DMS114 treated with DMSO at 0.1 percent for 48 hours (cell line): Measurements from ENCODE around the gene NDUFS2.

Experiments used
- DNase-seq: peaks from one replicate; lab custom pipeline; 2025; ENCODE audit not compliant: unreplicated experiment; lab: John Stamatoyannopoulos, UW

The NDUFS2 gene

DNA sequence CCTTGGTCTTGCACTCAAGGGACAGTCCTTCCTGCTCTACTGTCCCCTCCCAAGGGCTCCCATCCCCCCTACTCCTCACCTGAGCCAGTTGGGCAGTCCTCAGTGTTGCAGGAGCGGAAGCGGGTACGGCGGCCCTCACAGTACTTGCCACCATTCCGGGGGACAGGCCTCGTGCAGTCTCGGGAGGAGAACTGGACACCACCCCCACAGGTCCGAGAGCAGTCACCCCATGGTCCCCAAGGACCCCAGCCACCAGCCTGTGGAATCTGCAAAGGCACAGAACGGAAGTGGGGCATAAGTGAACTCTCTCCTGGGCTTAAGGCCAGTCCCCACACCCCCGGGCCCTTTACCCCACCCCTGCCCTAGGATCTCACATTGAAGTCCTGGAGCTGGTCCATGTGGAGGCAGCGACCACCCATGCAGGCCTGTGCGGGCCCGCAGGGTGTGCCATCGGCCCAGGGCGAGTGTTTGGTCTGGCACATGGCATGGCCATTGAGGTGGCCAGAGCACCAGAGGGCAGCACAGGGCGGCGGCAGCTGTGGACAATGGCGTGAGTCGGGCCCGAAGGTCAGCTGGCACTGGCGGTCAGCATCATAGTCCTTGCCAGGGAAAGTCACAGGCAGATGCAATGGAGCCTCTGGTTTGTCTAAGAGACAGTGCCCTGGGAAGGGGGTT, 8.5 kb upstream of the NDUFS2 start:
- DNase-seq: no peak

DNA sequence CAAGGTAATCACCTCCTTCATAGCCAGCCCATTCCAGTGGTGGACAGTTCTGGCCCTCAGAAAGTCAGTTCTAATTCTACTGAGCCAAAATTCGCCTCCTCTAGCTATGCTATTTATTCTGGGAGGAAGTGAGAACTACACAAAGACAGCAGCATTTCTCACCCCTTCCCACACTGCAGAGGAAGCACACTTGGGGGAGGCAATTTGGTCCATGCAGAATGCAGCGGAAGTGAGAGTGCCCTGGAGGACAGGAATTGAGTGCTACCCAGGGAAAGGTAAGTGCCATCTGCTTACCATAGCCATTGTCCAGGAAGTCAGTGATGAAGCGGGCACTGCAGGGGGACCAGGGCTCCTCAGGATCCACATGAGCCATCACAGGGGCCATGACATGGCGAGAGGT, 7.0 kb upstream of the NDUFS2 start:
- DNase-seq: no peak

DNA sequence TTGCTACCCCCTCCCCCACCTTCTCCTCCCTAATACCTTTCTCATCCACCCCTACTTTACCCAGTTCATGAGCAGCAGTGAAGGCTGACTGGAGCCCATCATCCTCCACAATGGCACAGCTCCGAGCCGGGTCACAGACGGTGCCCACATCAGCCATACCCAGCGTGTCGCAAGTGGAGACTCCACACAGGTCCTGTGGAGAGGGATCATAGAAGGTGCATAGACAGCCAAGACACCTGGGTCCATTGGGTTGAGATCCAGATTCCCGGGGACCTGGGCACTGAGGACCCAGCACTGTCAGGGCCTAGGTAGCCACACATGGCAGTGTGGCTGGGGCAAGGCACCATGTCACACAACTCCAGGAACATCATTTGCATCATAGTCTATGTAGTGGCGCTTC, 6.1 kb upstream of the NDUFS2 start:
- DNase-seq: no peak

DNA sequence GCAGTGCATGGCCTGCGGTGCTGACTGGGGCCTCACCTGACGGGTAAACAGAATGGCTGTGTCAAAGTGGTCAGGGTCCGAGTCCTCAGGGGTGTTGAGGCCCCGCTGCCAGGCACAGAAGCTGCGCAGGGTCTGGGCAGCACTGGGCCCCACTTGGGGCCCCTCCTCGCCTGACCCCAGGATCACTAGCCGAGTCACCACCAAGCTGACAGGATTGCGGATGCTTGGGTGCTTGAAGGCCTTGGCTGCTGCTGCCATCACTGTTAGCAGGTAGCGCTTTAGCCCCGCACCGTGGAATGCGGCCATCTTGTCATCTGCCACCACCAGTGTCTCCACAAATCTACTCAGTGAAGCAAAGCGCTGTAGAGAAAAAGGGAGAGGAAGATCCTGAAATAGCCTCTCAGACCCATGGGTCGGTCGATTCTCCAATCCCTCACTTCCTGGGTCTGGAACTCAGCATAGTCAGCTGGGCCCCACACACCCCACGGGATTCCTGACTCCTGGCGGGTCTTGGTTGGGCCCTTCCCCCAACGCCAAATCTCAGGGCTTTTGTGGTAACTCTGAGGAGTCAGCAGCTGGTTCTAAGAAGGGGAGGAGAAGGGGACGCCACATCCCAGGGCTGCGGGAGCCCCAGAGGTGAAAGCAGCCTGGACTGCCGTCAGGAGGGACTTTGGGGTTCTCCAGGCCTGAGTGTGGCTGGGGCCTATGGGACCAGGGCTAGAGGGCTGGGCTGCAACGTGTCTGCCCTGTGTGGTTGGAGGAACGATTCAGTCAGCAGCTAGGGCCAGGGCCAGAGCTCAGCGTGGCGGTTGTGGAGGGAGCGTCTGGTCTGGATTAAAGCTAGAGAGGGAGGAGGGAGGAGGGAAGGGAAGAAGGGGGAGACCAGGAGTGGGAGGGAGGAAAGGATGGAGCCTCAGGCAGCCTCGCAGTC, 5.4 kb upstream of the NDUFS2 start:
- no peak for DNase-seq

DNA sequence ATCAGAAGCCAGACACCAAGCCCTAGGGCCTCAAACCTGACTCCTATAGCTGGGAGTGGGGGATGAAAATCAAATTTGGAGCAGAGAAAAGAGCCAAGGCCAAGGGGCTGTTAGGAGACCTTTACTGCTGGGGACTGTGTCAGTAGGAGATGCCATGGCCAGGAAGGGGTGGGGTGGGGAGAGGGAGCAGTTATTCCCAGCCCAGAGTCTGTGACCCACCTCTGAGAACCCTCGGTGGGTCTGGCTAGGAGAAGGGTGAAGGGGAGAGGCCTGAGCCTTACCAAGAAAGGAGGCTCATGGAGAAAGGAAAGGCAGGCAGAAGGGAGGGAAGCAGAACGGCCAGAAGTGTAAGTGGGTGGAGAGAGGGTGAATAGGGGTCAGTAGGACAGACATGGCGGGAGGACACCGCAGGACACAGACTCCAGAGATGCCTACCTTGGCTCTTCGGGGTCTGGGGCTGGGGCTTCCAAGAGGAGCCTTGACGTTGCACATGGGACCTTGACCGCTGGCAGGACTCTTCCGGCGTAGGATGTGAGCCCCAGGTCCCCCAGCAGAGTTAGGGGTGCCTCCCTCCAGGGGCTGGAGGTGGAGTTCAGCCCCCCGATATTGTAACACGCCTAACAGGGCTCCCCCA, 4.5 kb upstream of the NDUFS2 start:
- no peak for DNase-seq

DNA sequence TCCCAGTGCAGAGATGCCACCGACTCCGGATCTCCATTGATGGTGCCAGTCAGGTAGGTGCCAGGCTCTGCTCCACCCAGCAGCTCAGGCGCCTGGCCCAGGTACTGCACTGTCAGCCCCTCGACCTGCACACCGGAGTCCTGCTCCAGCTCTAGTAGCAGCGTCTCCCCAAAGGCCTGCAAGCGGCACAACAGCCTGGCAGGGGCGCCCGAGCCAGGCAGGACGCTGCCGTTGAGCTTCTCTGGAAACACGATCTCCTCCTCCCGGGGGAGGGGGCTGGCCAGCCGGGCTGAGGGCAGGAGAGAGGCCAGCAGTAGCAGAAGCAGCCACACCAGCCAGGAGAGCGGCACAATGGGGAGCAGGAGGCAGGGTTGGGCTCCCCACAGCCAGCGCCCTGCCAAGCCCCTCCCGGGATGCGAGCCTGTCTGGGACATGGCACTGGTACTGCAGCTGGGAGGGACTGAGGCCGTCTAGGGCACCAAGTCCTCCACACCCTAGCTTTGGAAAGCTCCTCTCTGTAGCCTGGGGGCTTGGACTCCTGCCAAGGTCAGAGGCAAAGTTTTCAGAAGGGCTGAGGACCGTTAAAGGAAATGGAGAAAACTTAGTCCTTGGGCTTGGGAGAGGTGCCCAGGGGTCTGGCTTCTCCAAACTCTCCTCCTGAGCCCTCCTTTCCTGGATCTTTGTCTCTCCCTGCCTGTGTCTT, 3.8 kb upstream of the NDUFS2 start:
- DNase-seq: no peak

DNA sequence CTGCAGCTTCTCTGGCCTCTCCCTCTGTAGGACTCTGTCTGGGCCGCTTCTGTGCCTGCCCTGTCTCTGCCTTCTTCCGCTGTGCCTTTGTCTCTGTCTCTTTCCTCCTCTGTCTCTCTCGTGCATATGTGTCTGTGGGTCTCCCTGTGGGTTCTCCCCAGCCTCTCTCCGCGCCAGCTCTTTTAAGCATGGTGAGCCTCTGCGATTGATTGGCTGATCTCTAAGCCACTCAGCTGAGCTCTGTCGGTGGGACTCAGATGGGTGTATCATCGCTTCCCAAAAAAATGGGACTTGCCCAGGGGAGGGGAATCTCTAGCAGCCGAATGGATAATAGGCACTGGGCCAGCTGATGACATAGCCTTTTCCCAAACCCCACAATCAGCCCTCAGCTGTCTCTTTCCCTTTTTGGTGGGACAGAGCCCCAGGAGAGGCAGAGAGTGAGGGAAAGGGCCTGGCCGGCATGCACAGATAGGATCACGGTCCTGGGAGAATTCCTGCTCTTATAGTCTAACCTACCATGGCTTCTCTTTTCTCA, 3.2 kb upstream of the NDUFS2 start, which contains the start of gene ADAMTS4:
ADAMTS4 (minus strand) TSS at position 158 of the 535 bp plus-strand sequence. CDS start 427 bp downstream, outside the sequence.
- DNase-seq: no peak

DNA sequence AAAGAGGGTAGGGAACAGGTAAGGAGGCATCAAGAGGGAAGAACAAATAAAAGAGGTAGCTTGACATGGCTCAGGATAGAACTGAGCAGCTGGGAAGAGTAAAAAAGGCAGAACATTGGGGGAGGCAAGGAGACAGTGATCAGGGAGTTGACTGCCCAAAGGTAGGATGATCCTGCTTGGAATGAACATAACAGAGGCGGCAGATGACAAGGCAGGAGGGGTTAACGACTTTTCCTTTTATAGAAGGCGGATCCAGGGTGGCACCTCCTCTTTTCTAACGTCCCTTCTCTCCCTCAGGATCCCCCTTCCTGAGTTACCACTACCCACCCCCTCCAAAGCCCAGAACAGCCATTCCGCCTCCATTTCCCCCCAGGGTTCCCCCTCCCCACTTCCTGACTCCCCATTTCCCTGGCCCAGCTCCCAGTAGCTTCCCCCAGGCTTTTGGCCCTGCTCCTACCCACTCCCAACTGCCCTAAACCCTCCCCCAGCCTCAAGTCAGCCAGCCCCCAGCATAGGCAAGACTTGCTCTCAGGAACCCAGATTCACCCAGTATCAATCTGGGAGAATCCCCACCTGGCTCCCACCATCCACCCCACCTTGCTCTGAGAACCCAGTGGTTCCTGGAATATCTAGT, 2.5 kb upstream of the NDUFS2 start:
- DNase-seq: no peak

DNA sequence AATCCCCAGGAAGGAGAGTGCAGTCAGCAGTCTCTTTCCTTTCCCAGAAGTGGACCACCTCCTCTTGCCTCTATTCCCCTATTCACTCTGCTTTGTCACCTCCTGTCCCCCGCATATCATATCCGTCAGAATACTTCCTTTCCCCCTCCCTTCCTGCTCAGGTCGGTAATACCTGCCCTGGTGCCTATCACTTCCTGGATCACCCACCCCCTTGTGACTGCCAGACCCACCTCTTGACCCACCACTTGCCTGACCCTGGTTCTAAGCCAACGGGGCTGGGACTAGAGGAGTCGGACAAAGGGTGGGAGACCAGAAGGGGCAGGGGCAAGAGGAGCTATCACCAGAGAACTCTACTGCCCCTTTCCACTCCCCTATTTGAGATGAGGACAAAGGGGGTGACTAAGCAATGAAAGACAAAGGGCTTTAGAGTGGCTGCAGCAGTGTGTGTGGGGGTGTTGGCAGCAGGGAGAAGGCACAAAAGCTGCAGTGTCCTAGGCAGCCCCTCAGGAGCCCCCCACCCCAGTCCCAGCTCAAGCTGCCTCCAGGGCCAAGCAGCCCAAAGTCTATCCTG, 1.7 kb upstream of the NDUFS2 start:
- DNase-seq: no peak

DNA sequence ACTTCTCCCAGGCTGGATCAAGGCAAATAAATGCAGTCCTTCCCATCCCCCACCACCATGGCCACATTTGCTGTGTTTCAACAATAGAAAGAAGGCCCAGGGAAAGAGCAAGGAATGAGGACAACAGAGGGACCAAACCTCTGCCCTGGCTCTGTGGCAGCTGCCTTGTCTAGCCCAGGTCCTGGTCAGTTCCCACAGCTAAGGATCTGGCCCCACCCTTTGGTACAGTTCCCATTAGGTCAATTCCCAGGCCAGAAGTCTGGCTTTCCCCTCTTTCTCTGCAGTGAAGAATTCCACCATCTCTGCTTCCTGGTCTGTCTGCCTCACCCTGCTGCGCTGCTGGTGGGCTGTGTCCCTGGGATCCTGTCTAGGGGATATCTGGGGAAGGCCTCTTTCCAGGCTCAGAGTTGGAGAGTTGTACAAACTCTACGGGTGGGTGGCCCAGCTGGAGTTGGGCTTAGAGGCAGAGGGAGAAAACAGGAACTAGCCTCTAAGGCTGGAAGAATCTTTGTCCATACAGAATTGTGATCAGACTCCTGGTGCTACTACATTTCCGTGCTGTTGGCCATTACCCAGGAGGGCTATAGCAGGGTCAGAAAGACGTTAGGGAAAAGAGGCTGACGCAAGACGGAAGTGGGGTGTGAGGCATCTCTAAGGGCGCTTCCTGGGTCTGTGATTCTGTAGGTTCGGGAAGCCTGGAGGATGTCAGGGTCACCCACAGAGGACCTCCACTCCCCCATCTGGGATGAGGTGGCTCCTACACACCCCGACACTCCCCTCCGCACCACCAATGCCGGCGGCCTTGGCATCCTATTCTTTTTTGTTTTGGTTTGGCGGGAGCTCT, 953 bp upstream of the NDUFS2 start:
- DNase-seq: no peak

DNA sequence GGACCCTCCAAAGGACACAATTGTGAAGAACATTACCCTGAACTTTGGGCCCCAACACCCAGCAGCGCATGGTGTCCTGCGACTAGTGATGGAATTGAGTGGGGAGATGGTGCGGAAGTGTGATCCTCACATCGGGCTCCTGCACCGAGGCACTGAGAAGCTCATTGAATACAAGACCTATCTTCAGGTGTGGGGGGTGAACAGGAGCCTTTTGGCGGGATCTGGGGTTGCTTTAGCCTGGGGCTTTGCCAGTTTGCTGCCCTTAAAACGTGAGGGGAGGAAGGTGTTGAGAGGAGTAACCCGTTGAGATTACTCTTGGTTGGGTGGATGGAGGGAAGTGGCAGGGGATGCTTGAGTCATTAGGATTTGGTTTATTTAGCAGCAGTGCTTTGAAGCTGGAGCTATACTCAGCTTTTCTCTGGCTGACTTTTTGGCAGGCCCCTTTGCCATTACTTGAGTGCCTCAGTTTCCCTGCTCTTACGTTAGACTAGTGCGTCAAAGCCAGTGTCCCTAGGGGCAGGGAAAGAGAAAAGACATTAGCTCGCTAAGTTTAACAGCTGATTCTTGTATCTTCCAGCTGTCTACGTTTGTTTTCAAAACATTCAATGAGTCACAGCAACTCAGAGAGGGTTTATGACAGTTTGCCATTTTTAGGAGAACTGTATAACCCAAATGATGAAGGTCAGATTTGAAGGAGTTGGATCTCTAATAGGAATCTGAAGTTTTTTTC, 4.4 kb downstream of the NDUFS2 start:
- DNase-seq: no peak

DNA sequence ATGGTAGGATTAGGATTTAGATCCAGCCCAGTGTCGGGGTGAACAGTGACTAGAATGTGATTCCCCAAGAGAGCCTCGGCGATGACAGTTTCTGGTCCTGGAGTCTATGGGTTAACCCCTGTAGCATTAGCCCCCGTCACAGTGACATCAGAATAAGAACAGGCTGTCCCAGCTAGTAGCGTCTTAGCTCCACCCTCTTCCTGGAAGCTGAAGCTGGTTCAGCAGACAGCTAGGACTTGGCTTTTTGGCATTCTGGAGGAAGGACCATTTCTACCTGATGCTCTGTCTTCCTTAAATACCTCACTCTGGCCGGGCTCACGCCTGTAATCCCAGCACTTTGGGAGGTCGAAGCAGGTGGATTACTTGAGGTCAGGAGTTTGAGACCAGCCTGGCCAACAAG, 5.0 kb downstream of the NDUFS2 start:
- no peak for DNase-seq

DNA sequence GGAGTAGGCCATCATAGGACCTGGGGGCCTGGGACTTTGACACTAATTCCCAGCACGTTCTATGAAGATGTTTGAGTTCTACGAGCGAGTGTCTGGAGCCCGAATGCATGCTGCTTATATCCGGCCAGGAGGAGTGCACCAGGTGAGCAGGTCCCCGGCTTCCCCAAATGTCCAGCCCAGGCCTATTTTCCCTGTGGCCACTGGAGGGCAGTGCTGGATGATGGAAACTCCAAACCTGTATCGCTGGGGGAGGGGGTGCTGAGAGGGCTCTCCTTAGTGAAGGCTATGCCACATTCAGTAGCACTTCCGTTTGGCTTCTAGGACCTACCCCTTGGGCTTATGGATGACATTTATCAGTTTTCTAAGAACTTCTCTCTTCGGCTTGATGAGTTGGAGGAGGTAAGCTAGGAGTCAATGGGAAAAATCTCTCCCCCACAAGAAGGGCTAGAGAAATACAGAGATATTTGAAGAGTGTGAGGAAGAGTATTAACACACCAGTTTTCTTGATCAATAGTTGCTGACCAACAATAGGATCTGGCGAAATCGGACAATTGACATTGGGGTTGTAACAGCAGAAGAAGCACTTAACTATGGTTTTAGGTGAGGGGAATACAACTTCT, 7.7 kb downstream of the NDUFS2 start:
- DNase-seq: peak; percentile 72

DNA sequence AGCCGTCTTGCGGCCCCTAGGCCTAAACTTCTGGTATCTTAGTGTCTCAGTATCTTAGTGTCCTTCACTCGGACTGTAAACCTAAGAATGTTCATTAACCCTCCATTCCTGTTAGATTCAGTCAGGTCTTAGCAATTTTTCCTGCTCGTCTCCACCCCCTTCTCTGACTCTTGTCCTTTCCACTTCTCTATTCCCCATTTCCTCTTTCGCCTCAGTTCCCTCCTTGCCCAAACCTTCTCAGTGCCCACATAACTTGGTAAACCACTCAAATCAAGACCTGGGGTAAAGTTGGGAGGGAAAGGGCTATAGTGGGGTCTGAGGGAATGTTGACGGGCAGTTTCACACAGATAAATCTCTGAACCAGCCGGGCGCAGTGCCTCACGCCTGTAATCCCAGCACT, 12.2 kb downstream of the NDUFS2 start:
- no peak for DNase-seq

DNA sequence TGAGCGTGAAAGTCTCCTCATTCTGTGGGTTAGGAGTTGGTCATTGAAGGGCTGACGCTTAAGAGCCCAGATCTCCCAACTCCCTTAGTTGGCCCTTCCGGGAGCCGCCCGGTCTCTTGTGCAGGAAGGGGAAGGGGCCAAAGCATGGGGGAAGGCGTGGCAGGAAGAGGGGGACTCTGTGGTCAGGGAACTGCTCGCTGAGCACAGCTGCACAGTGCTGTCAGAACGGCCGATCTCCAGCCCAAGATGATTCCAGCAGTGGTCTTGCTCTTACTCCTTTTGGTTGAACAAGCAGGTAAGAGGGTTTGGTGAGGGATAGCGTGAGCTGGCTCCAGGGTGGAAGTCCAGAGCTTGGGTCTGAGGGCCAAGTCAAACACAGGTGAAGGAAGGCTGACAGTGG, 12.9 kb downstream of the NDUFS2 start, which contains the start of gene FCER1G:
FCER1G (plus strand) TSS at position 220 of the 400 bp plus-strand sequence; CDS start at position 247, 27 bp downstream.
- DNase-seq: no peak

DNA sequence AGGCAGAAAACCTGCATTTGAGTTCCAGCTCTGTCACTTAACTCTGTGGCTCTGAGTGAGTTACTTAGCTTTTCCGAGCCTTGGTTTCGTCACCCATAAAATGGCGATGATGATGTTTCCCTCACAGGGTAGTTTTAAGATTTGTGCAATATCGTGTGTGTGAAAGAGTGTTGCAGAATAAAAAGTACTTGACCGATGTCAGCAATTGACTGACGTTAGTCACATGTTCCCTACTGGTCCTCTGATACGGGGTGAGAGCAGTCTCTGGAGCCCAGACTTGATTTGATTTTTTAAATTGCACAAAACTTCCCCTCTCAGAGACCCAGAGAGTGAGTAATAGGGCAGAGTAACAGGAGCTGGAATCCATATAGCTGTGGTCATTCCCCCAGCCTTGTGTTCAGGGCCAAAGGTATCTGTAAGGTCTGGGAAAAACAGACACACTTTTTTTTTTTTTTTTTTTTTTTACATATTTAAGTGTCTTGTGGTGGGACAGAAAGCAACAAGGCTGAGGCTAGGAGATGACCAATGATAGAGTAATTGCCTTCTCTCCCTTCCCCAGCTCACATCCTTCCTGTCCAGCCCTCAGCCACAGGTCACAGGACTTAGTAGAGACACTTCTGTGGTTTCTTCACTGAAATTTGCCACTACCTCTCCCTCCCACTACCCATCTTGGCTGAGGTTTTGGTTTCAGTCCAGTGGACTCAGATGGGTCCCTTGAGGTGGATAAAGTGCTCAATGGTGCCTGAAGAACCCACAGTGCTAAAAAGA, 15.0 kb downstream of the NDUFS2 start:
- no peak for DNase-seq

DNA sequence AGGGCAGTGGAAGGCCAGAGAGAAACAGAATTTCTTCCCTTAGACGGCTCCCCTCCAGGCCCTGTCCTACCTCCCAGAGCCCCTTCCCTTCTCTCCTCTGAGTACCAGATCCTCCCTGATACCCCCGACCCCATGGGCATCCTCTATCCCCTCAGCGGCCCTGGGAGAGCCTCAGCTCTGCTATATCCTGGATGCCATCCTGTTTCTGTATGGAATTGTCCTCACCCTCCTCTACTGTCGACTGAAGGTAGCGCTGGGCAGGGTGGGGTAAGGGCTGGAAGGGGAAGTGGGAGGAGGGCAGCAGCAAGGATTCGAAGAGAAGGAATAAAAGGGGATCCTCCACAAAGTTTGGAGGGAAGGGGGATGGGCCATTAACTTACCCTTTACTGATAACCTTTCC, 15.7 kb downstream of the NDUFS2 start:
- DNase-seq: no peak
